Vagina (tissue), 2 donors: ENCODE measurements around the gene LTBP2.

ENCODE experiments used
- POLR2AphosphoS5 ChIP-seq, 2 donors: sonication (generic); formaldehyde crosslinking; IDR thresholded peaks; one replicate each; pipeline ENCODE4 v1.9.0; 2017; ENCODE audit warnings: antibody characterized with exemption in 2 of 2, mild to moderate bottlenecking in 2 of 2, low read depth in 1 of 2; ENCODE audit not compliant: insufficient read depth in 1 of 2
- TF ChIP-seq, protein P1 (sequence below), 3 experiments: fragments of 450-650 bp in 2 of 3; fragments of 200-600 bp in 1 of 3; sonication (generic) in 1 of 3; IDR thresholded peaks; one replicate each; pipeline ENCODE4 v1.5.1; 2017 to 2019; ENCODE audit warnings: antibody characterized with exemption in 3 of 3, mild to moderate bottlenecking in 2 of 3, moderate library complexity in 2 of 3

DNA sequence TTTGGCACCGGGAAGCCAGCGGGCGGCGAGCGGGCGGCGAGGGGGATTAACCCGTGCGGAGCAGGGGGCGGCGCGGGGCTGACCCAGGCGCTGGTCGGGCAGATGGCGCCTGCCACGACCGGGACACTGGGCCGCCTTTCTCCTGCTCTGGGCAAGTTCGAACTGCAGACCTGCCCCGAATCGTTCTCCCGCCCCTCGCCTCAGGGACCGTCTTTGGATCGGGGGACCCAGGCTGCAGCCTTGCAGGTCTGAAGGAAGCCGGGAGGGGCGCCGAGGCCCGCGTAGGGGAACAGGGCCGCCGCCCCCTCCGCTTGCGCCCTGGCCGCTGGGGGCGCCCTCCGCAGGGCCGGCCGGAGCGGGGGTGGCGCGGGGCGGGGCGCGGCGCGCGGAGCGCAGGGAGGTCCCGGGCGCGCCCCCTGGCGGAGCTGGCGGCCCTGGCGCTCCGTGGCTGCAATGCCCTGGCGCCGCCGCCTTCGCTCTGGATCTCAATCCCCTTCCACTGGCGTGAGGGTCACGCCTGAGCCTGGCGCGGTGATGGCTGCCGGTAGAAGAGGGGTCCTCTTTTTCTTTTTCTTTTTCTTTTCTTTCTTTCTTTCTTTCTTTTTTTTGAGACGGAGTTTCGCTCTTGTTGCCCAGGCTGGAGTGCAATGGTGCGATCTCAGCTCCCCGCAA lies 449 bp upstream of the LTBP2 start:
- TF ChIP-seq, protein P1, sequence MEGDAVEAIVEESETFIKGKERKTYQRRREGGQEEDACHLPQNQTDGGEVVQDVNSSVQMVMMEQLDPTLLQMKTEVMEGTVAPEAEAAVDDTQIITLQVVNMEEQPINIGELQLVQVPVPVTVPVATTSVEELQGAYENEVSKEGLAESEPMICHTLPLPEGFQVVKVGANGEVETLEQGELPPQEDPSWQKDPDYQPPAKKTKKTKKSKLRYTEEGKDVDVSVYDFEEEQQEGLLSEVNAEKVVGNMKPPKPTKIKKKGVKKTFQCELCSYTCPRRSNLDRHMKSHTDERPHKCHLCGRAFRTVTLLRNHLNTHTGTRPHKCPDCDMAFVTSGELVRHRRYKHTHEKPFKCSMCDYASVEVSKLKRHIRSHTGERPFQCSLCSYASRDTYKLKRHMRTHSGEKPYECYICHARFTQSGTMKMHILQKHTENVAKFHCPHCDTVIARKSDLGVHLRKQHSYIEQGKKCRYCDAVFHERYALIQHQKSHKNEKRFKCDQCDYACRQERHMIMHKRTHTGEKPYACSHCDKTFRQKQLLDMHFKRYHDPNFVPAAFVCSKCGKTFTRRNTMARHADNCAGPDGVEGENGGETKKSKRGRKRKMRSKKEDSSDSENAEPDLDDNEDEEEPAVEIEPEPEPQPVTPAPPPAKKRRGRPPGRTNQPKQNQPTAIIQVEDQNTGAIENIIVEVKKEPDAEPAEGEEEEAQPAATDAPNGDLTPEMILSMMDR (IDR thresholded peaks at IDR 0.05) = peak; percentile 15 to 41 (median 30)
- TF ChIP-seq POLR2AphosphoS5 (IDR thresholded peaks at IDR 0.05; ENCODE audit: insufficient read depth in 1 of 2, low read depth in 1 of 2) = peak in 1 of 2 donors; percentile 66
